Fibroblast of the aortic adventitia (primary cell): ENCODE results near the gene PRLR. TPM values are rescaled to one million over a fixed set of nuclear protein-coding genes. Genes with fewer than 3 reads are reported as not detected.

ENCODE experiments used
- DNase-seq: peaks from one replicate; pipeline ENCODE4 v3.0.0-alpha.2; 2010; ENCODE audit warnings: low read depth
- H3K4me3 ChIP-seq: 2 replicates; pipeline ENCODE4 v1.5.1; 2011; ENCODE audit warnings: low read depth, mild to moderate bottlenecking, control low read depth, low read length, moderate library complexity
- total RNA-seq: library from RNA; depleted of rRNA; stranded (reverse); fragments of >200 nt; gene quantifications from 2 replicates; pipeline ENCODE4 v1.2.3, GENCODE V29; 2012; ENCODE audit warnings: low replicate concordance
- TF ChIP-seq, protein P1 (sequence below): IDR thresholded peaks from 2 replicates; pipeline ENCODE4 v1.5.1; 2011; ENCODE audit warnings: mild to moderate bottlenecking, low read length, control low read depth, inconsistent platforms; ENCODE audit not compliant: insufficient read depth

The PRLR gene
- total RNA-seq, 1 donor: 0.63 TPM

DNA sequence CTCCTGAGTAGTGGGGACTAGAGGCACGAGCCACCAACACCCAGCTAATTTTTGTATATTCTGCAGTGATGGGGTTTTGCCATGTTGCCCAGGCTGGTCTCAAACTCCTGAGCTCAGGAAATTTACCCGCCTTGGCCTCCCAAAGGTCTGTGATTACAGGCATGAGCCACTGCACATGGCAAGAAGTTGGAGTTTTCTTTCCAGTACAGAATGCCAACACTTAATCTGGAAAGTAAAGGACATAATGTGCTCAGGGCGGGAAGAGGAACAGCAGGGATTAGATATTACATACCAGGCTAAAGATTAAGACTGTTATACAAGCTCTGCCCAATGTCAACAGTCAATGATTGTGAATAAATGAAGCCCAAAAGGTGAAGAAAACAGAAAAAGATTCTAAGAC is 135.3 kb downstream of the PRLR start:
- H3K4me3 ChIP-seq: no peak overlapping the region
- TF ChIP-seq, protein P1, sequence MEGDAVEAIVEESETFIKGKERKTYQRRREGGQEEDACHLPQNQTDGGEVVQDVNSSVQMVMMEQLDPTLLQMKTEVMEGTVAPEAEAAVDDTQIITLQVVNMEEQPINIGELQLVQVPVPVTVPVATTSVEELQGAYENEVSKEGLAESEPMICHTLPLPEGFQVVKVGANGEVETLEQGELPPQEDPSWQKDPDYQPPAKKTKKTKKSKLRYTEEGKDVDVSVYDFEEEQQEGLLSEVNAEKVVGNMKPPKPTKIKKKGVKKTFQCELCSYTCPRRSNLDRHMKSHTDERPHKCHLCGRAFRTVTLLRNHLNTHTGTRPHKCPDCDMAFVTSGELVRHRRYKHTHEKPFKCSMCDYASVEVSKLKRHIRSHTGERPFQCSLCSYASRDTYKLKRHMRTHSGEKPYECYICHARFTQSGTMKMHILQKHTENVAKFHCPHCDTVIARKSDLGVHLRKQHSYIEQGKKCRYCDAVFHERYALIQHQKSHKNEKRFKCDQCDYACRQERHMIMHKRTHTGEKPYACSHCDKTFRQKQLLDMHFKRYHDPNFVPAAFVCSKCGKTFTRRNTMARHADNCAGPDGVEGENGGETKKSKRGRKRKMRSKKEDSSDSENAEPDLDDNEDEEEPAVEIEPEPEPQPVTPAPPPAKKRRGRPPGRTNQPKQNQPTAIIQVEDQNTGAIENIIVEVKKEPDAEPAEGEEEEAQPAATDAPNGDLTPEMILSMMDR: no peak
- DNase-seq: no peak

DNA sequence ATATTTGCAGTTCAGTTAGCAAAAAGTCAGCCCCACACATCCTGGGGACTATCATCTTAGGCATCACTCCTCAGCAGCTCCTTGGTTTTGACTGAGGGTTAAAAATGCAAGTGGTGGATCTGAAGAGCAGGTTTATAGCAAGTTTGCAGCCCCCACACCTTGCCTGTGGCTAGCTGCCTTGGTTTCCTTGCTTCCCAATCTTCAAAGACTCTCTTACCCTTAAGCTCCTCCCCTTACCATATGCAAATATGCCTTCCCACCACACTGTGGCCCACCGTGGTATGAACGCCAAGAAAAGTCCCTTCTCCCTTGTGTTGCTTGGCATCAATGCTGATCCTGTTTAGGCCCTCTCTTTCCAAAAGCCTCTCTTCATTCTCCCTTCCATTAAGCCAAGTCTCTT is 137.6 kb downstream of the PRLR start:
- DNase-seq: no peak
- no peak overlapping the region for H3K4me3 ChIP-seq
- TF ChIP-seq, protein P1: no peak

DNA sequence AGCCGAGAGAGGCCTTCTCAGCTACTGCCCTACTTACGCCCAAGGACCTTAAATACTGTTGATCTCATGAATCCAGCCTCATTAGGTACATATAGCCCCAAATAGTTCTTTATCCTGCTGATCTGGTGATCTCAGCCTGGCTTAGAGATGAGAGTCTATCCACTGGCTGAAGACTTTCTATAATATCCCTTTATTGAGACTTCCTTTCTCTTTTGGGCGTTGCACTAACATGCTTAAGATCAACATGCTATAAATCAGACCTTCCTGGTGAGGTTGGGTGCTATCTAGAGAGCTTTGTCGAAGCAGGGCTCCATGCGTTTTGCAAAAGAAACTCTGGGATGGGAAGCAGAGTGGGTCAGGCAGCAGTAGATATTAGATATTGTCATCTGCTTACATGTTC is 138.6 kb downstream of the PRLR start:
- H3K4me3 ChIP-seq: no peak overlapping the region
- DNase-seq: no peak
- TF ChIP-seq, protein P1: no peak

DNA sequence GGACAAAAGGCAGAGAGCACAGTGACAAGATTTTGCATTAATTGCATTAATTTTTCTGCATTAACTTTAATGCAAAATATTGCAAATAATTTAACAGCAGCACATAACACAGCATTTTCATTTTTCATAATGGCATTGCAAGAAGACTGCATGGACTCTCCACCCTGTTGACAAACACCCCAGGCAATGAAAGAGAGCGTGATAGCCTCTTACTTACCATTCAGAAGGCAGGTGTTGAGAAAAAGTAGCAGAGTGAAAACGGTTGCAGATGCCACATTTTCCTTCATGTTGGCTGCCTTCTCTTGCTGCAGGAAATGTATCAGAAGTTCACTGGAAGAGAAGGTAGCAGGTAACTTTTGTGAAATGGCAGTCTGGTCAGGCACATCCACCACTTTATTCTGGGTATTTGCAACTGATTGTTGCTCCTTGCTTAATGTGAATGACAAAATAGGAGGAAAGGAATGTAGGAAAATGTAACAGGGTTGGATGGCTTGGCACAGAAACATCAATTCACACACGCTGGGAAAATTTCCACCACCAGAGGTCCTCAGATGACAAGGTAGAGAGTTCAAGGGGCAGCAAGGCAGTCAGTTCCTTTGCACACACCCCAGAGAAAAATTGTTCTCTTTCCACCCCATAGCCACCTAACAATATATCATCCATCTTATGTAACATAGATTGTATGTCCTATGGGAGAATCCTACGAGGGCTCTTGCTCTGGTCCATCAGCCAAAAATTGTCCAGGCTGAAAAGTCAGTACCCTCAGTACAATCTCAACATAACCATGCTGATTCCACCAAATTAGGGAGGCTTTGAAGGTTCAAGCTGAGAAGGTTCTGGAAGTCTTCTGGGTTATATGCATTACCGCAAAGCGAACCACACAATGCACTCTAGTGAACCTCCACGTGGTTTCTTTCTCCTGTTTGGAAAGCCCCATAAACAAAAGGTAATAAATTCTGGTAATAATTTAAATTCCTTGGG is 140.7 kb downstream of the PRLR start:
- no peak overlapping the region for H3K4me3 ChIP-seq
- peak; percentile 81 for DNase-seq
- TF ChIP-seq, protein P1: peak; percentile 84

DNA sequence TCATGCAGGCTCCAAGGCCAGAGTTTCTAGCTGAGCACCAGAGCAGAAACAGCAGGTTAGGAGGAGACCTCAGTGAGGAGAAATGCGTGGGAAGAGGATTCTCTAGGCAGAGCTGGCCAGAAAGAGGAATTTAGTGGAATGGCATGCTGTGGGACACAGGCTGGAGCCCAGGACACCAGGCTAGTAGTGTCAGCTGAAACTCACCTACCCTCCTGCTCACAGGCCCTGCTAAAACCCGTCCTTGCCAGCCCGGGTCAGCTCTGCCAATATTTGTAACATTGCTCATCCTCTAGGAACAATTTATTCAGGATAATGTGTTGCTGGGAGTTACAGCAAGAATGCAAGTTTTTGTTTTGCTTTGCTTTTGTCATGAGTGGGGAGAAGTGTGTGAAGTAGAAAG is 142.3 kb downstream of the PRLR start:
- TF ChIP-seq, protein P1: no peak
- DNase-seq: peak; percentile 50
- H3K4me3 ChIP-seq: no peak overlapping the region

DNA sequence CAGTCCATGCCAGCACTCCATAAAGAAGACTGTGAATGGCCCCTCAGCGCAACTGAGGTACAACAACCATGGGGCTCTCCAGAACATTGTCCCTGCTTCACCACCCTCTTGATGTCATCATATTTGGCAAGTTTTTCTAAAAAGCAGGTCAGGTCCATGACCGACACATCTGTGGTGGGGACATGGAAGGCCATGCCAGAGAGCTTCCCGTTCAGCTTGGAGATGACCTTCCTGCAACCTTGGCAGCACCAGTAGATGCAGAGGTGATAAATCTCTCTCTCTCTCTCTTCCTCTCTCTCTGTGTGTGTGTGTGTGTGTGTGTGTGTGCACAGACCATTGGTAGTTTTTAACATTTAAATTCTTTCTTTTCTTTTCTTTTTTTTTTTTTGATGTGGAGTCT is 147.1 kb downstream of the PRLR start:
- TF ChIP-seq, protein P1: no peak
- DNase-seq: no peak
- H3K4me3 ChIP-seq: no peak overlapping the region
